Upper lobe of right lung (tissue), 1 donor: ENCODE measurements around the gene UBLCP1. TPM values are rescaled to one million over a fixed set of nuclear protein-coding genes. Genes with fewer than 3 reads are reported as not detected.
"Not testable (repeated sequence)": the region's sequence is repeated elsewhere in the genome, so short reads cannot be mapped to it uniquely, and the experiment has no call there.

ENCODE experiments used
- ATAC-seq: fragments of 200-7000 bp; cut with Tn5 transposase; one replicate; pipeline ENCODE4 v1.9.1; 2020; ENCODE audit warnings: mild to moderate bottlenecking, moderate library complexity
- DNase-seq: peaks from one replicate; pipeline ENCODE4 v3.0.0-alpha.2; 2020
- H3K27ac ChIP-seq: fragments of 200-600 bp; one replicate; pipeline ENCODE4 v1.8.0; 2022
- H3K27me3 ChIP-seq: fragments of 200-600 bp; one replicate; pipeline ENCODE4 v1.8.0; 2022; ENCODE audit warnings: mild to moderate bottlenecking
- H3K36me3 ChIP-seq: fragments of 200-600 bp; one replicate; pipeline ENCODE4 v1.8.0; 2022
- H3K4me1 ChIP-seq: fragments of 200-600 bp; one replicate; pipeline ENCODE4 v1.8.0; 2022
- H3K4me3 ChIP-seq: fragments of 200-600 bp; one replicate; pipeline ENCODE4 v1.8.0; 2022; ENCODE audit warnings: mild to moderate bottlenecking
- H3K9me3 ChIP-seq: fragments of 200-600 bp; one replicate; pipeline ENCODE4 v1.8.0; 2022
- intact Hi-C: fragments of 100-400 bp; cut with DNase I; formaldehyde crosslinking; loops from one replicate; pipeline ENCODE4 v1.11.0; 2022
- total RNA-seq: library from RNA; stranded (reverse); fragmentation: NEBNext Ultra II Directional; extraction: Animal tissue kit (Norgen Biotek cat#: 25700); gene quantifications from one replicate; pipeline ENCODE4 v1.2.1, GENCODE V29; 2021
- TF ChIP-seq, protein P1 (sequence below): fragments of 200-600 bp; IDR thresholded peaks from one replicate; pipeline ENCODE4 v1.8.0; 2022; ENCODE audit warnings: antibody characterized with exemption
- donor health status: DM: no; HTN: yes; CAD: no; lungs with severe emphysema.

UBLCP1 gene
- total RNA-seq, 1 donor from 2014 or later: 25.0 TPM

DNA sequence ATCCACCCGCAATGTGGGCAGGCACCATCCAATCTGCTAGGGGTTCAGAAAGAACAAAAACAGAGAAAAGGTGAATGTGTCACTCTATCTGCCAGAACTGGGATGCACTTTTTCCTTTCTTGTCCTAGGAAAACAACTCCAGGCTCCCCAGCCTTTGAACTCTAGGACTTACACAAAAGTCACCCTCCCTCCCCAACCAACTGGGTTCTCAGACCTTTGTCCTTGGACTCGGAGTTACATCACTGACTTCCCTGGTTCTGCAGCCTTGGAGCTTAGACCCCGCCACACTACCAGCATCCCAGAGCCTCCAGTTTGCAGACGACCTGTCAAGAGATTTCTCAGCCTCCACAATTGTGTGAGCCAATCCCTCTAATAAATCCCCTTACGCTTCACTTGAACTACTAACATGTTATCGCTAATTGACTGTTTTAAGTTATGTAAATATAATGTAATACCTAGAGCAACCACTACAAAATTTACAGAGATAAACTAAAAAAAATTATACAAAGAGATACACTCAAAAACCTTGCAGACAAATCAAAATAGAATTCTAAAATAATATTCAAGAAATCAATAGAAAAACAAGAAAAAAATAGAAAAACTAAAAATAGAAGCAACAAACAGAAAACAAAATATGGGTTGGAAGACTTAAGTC, 5.3 kb upstream of the UBLCP1 start:
- intact Hi-C loops: no loop called here
- no peak overlapping the region for H3K4me3 ChIP-seq
- H3K27me3 ChIP-seq: no peaks in the 10 kb centered on the region
- no peaks in the 10 kb centered on the region for H3K36me3 ChIP-seq
- TF ChIP-seq, protein P1, sequence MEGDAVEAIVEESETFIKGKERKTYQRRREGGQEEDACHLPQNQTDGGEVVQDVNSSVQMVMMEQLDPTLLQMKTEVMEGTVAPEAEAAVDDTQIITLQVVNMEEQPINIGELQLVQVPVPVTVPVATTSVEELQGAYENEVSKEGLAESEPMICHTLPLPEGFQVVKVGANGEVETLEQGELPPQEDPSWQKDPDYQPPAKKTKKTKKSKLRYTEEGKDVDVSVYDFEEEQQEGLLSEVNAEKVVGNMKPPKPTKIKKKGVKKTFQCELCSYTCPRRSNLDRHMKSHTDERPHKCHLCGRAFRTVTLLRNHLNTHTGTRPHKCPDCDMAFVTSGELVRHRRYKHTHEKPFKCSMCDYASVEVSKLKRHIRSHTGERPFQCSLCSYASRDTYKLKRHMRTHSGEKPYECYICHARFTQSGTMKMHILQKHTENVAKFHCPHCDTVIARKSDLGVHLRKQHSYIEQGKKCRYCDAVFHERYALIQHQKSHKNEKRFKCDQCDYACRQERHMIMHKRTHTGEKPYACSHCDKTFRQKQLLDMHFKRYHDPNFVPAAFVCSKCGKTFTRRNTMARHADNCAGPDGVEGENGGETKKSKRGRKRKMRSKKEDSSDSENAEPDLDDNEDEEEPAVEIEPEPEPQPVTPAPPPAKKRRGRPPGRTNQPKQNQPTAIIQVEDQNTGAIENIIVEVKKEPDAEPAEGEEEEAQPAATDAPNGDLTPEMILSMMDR: no peak
- no peak for DNase-seq
- no peak for ATAC-seq
- H3K9me3 ChIP-seq: no peaks in the 10 kb centered on the region
- peaks cover 8% of the 10 kb centered on the region for H3K4me1 ChIP-seq
- H3K27ac ChIP-seq: no peak overlapping the region

DNA sequence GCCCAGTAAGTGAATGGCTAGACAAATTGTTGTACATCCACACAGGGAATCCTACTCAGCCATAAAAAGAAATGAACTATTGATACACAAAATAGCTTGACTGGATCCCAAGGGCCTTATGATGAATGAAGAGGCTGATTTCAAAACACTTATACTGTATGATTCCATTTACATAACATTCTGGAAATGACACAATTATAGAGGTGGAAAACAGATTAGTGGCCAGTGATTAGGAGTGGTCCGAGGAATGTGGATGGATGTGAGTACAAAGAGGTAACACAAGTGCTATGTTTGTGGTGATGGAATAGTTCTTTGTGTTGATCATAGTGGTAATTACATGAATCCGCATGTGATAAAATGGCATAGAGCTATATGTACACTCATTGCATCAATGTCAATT, 4.7 kb upstream of the UBLCP1 start:
- no peaks in the 10 kb centered on the region for H3K9me3 ChIP-seq
- H3K27ac ChIP-seq: no peak overlapping the region
- ATAC-seq (no peak), DNase-seq (no peak)
- intact Hi-C loops: no loop called here
- H3K27me3 ChIP-seq: no peaks in the 10 kb centered on the region
- peaks cover 8% of the 10 kb centered on the region for H3K4me1 ChIP-seq
- no peak overlapping the region for H3K4me3 ChIP-seq
- H3K36me3 ChIP-seq: no peaks in the 10 kb centered on the region
- TF ChIP-seq, protein P1: no peak

DNA sequence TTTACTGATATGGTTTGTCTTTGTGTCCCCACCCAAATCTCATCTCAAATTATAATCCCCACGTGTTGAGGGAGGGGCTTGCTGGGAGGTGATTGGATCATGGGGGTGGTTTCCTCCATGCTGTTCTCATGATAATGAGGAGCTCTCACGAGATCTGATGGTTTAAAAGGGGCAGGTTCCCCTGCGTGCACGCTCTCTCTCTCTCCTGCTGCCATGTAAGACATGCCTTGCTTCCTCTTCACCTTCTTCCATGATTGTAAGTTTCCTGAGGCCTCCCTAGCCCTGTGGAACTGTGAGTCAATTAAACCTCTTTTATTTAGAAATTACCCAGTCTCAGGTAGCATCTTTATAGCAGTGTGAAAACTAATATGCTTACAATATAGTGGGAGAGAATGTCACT, 2.9 kb upstream of the UBLCP1 start:
- not testable (repeated sequence) for H3K4me3 ChIP-seq, H3K36me3 ChIP-seq, H3K27me3 ChIP-seq, ATAC-seq, H3K9me3 ChIP-seq, H3K27ac ChIP-seq, DNase-seq
- intact Hi-C loops: loop anchor here (10.0 kb wide), 1 partner anchor 95 kb away; no protein-coding TSS in a partner anchor
- peaks cover 18% of the 10 kb centered on the region for H3K4me1 ChIP-seq

DNA sequence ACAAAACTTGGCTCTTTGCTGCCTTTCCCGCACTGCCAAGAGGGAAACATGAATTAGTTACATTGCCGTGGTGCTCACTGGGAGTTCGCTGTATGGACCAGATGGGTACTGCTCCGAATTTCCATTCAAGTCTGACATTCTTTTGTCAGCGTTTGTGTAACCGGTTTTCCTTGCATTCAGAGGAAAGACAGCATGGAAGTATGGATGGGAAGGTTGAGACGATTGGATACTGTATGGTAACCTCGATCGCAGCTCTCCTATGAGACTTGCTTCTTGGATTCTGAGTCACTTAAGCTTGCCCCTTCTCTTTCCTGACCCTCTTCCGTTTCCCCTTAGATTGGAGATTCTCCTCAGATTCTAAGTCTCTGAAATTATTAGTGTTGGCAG, 625 bp upstream of the UBLCP1 start:
- Histone ChIP-seq H3K4me1 (peaks cover 18% of the 10 kb centered on the region), H3K27ac (peak overlapping the region; percentile 95), H3K36me3 (no peaks in the 10 kb centered on the region), H3K27me3 (no peaks in the 10 kb centered on the region), H3K9me3 (no peaks in the 10 kb centered on the region), H3K4me3 (peak overlapping the region; percentile 93)
- peak; percentile 39 for ATAC-seq
- no peak for DNase-seq
- intact Hi-C loops: loop anchor here (10.0 kb wide), 1 partner anchor 98 kb away; no protein-coding TSS in a partner anchor
- TF ChIP-seq, protein P1: no peak

DNA sequence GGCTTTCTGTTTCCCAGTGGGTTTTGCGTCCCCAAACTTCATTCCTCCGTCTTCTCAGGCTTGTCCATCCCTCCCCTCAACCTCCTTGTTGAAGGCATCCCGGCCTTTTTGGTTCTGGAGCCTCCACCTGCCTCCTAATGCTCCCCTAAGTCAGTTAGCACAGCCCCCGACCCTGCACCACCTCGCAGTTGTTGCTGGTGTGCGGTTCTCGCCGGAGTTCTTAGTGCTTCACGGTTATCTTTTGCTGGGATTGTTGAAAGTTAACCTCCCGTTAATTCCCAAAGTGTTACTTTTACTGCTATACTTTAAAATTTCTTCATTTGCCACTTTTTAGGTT, 447 bp downstream of the UBLCP1 start:
- ATAC-seq (peak; percentile 19), DNase-seq (no peak)
- Histone ChIP-seq H3K4me3 (peak overlapping the region; percentile 93), H3K4me1 (peaks cover 18% of the 10 kb centered on the region), H3K36me3 (no peaks in the 10 kb centered on the region), H3K27me3 (no peaks in the 10 kb centered on the region), H3K9me3 (no peaks in the 10 kb centered on the region), H3K27ac (peak overlapping the region; percentile 95)
- intact Hi-C loops: loop anchor here (10.0 kb wide), 1 partner anchor 99 kb away; no protein-coding TSS in a partner anchor
- TF ChIP-seq, protein P1: no peak

DNA sequence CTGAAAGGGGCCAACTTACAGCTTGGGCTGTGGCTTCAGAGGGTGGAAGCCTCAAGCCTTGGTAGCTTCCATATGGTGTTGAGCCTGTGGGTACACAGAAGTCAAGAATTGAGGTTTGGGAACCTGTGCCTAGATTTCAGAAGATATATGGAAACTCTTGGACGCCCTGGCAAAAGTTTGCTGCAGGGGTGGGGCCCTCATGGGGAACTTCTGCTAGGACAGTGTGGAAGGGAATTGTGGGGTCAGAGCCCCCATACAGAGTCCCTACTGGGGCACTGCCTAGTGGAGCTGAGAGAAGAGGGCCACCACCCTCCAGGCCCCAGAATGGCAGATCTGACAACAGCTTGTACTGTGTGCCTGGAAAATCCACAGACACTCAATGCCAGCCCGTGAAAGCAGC, 3.7 kb downstream of the UBLCP1 start:
- H3K36me3 ChIP-seq: peaks cover 30% of the 10 kb centered on the region
- ATAC-seq, H3K27me3 ChIP-seq, H3K9me3 ChIP-seq, H3K27ac ChIP-seq, H3K4me3 ChIP-seq, DNase-seq: not testable (repeated sequence)
- intact Hi-C loops: loop anchor here (10.0 kb wide), 1 partner anchor 102 kb away; no protein-coding TSS in a partner anchor
- peaks cover 16% of the 10 kb centered on the region for H3K4me1 ChIP-seq

DNA sequence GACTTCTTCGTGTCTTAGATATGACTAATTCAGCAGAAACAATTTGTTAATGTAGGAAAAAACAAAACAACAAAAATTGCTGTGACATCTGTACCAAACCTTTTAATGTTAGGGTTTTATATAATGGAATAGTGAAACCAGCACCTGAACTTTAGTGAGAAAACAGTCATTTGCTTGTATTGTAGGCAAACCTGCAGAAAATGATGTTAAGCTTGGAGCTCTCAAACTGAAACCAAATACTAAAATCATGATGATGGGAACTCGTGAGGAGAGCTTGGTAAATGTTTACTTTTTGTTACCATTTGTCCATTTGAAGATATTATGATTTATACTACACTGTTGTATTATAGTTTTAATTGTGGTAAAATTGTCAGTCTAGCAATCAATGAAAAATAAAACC, 6.6 kb downstream of the UBLCP1 start:
- intact Hi-C loops: loop anchor here (10.0 kb wide), 1 partner anchor 105 kb away; no protein-coding TSS in a partner anchor
- peaks cover under 1% of the 10 kb centered on the region for H3K4me1 ChIP-seq
- no peak for DNase-seq
- no peak overlapping the region for H3K27ac ChIP-seq
- H3K9me3 ChIP-seq: no peaks in the 10 kb centered on the region
- no peaks in the 10 kb centered on the region for H3K27me3 ChIP-seq
- H3K4me3 ChIP-seq: no peak overlapping the region
- peaks cover 45% of the 10 kb centered on the region for H3K36me3 ChIP-seq
- TF ChIP-seq, protein P1: no peak
- ATAC-seq: no peak
